HG02642 (cell line): ENCODE results near the gene ZNF526.

Experiments
- ATAC-seq: cut with Tn5 transposase; IDR thresholded peaks from one replicate; pipeline ENCODE4 v1.9.1; 2021; ENCODE audit warnings: mild to moderate bottlenecking; ENCODE audit not compliant: unreplicated experiment, poor library complexity

The ZNF526 gene

GRCh38 chr19:42193706-42194105, 26.4 kb upstream of the ZNF526 start:
- no peak for ATAC-seq

GRCh38 chr19:42196011-42197001, 23.8 kb upstream of the ZNF526 start:
- no peak for ATAC-seq

GRCh38 chr19:42197375-42197817, 22.7 kb upstream of the ZNF526 start:
- no peak for ATAC-seq

GRCh38 chr19:42198676-42199439, 21.3 kb upstream of the ZNF526 start:
- ATAC-seq, result peak; percentile 42

- ATAC-seq, result peak; percentile 41
Measured at GRCh38 chr19:42199440-42200115, 20.5 kb upstream of the ZNF526 start.

GRCh38 chr19:42200116-42200715, 19.9 kb upstream of the ZNF526 start:
- no peak for ATAC-seq

- ATAC-seq, result peak; percentile 40
Measured at GRCh38 chr19:42201489-42202289, 18.4 kb upstream of the ZNF526 start.

- ATAC-seq, result no peak
Measured at GRCh38 chr19:42202290-42202880, 17.7 kb upstream of the ZNF526 start.

GRCh38 chr19:42203700-42204099, 16.4 kb upstream of the ZNF526 start:
- no peak for ATAC-seq

GRCh38 chr19:42204664-42205063, 15.4 kb upstream of the ZNF526 start:
- ATAC-seq, result no peak

GRCh38 chr19:42206871-42207755, 13.0 kb upstream of the ZNF526 start:
- ATAC-seq, result no peak

GRCh38 chr19:42207767-42208271, 12.3 kb upstream of the ZNF526 start:
- no peak for ATAC-seq

GRCh38 chr19:42208612-42209011, 11.5 kb upstream of the ZNF526 start:
- ATAC-seq, result no peak

- ATAC-seq, result no peak
Measured at GRCh38 chr19:42212886-42213285, 7.2 kb upstream of the ZNF526 start.

- ATAC-seq, result no peak
Measured at GRCh38 chr19:42214810-42215485, 5.2 kb upstream of the ZNF526 start.

GRCh38 chr19:42216653-42217519, 3.2 kb upstream of the ZNF526 start:
- ATAC-seq, result peak; percentile 5
